ENCODE data around the gene CEP164.

Gene CEP164

DNA sequence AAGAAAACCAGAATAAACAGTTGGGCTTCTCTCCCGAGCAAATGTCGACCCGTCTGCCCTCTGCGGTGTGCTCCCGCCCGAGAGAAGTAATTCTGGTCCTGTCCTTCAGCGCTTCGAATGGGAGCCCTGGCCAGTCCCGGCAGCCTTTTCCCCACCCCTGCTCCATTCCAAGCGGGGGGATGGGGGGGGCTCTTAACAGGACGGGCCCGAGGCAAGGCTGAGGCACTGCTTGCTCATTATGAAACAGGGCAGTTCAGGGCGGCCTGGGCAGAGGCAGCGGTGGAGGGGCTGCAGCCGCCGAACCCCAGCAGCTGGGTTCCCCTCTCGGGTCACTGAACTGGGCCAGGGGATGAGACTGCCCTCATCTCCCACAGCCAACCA lies 27.4 kb upstream of the CEP164 start:
- Histone ChIP-seq H3K27me3 (ENCODE audit: insufficient read depth, low read depth) (no peaks in the 10 kb centered on the region), H3K4me1 (ENCODE audit: low read depth, poor library complexity, severe bottlenecking) (no peaks in the 10 kb centered on the region), H4K20me1 (ENCODE audit: insufficient read depth) (no peaks in the 10 kb centered on the region), H3K9ac (no peak overlapping the region), H3K4me3 (IDR thresholded peaks at IDR 0.05; ENCODE audit: insufficient read depth, low read depth, low read length) (no peak overlapping the region), H3K4me2 (no peak overlapping the region), H3K79me2 (ENCODE audit: insufficient read depth, low read depth) (no peaks in the 10 kb centered on the region), H2AFZ (ENCODE audit: low read depth) (no peak overlapping the region), H3K27ac (no peak overlapping the region), H3K36me3 (ENCODE audit: insufficient read depth) (no peaks in the 10 kb centered on the region)
- TF ChIP-seq, protein P1, sequence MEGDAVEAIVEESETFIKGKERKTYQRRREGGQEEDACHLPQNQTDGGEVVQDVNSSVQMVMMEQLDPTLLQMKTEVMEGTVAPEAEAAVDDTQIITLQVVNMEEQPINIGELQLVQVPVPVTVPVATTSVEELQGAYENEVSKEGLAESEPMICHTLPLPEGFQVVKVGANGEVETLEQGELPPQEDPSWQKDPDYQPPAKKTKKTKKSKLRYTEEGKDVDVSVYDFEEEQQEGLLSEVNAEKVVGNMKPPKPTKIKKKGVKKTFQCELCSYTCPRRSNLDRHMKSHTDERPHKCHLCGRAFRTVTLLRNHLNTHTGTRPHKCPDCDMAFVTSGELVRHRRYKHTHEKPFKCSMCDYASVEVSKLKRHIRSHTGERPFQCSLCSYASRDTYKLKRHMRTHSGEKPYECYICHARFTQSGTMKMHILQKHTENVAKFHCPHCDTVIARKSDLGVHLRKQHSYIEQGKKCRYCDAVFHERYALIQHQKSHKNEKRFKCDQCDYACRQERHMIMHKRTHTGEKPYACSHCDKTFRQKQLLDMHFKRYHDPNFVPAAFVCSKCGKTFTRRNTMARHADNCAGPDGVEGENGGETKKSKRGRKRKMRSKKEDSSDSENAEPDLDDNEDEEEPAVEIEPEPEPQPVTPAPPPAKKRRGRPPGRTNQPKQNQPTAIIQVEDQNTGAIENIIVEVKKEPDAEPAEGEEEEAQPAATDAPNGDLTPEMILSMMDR (conservative IDR thresholded peaks at IDR 0.05; ENCODE audit: low read depth, low read length): no peak

DNA sequence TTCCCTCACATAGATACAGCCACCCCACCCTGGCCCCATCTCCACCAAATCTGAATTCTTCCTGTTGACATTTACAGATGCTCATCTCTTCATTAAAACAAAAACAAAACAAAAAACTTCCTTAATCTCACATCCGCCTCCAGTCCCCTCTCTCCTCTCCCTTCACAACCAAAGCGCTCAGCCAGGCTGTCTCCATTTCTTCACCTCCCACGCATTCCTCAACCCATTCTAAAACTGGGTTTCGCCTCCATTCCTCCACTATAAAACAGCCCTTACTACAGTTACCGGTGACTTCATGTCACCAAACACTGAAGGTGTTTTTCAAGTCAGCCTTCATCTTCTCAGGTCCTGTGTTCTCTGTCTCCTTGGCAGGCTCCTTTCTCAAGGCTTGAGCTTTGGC lies 26.9 kb upstream of the CEP164 start:
- Histone ChIP-seq H3K4me1 (ENCODE audit: low read depth, poor library complexity, severe bottlenecking) (no peaks in the 10 kb centered on the region), H3K9ac (no peak overlapping the region), H3K36me3 (ENCODE audit: insufficient read depth) (no peaks in the 10 kb centered on the region), H3K4me3 (IDR thresholded peaks at IDR 0.05; ENCODE audit: insufficient read depth, low read depth, low read length) (no peak overlapping the region), H3K4me2 (no peak overlapping the region), H4K20me1 (ENCODE audit: insufficient read depth) (no peaks in the 10 kb centered on the region), H2AFZ (ENCODE audit: low read depth) (no peak overlapping the region), H3K79me2 (ENCODE audit: insufficient read depth, low read depth) (no peaks in the 10 kb centered on the region), H3K27ac (no peak overlapping the region), H3K27me3 (ENCODE audit: insufficient read depth, low read depth) (no peaks in the 10 kb centered on the region)
- TF ChIP-seq, protein P1 (conservative IDR thresholded peaks at IDR 0.05; ENCODE audit: low read depth, low read length): no peak

DNA sequence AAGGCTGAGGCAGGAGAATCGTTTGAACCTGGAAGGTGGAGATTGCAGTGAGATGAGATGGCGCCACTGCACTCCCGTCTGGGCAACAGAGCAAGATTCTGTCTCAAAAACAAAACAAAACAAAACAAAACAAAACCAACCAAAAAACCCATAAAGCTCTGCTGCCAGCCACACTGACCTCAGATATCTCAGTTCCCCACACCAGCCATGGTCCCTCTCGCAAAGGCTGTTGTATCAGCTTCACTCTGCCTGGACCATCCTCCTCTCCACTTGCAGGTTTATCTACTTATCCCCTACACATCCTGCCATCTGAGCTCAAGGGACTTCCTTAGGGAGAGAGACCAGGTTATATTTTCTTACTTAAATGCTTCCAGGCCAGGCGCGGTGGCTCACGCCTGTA lies 25.4 kb upstream of the CEP164 start:
- H3K79me2 ChIP-seq (ENCODE audit: insufficient read depth, low read depth): no peaks in the 10 kb centered on the region
- TF ChIP-seq, protein P1 (conservative IDR thresholded peaks at IDR 0.05; ENCODE audit: low read depth, low read length): no peak

DNA sequence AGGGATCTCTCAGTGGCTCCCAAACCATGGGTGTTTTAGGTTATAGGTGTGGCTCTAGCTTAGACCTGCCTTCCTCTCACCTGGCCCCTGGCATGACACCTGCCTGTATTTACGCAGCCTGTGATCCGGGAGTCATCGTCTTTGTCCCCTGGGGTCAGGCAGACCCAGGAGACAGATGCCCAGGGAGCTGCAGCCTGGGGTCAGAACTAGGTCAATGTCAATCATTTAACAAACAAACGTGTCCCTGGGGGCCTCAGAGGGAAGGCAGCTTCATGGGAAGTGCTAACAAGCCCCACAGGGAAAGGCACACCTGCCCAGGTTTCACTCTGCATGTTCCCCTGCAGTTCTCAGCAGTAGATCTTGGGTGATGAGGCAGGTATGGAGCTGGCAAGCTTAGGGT lies 24.6 kb upstream of the CEP164 start:
- Histone ChIP-seq H2AFZ (ENCODE audit: low read depth) (no peak overlapping the region), H3K27ac (no peak overlapping the region), H3K79me2 (ENCODE audit: insufficient read depth, low read depth) (no peaks in the 10 kb centered on the region), H3K4me3 (IDR thresholded peaks at IDR 0.05; ENCODE audit: insufficient read depth, low read depth, low read length) (no peak overlapping the region), H3K9ac (no peak overlapping the region), H3K4me2 (no peak overlapping the region), H3K4me1 (ENCODE audit: low read depth, poor library complexity, severe bottlenecking) (no peaks in the 10 kb centered on the region), H3K27me3 (ENCODE audit: insufficient read depth, low read depth) (no peaks in the 10 kb centered on the region), H4K20me1 (ENCODE audit: insufficient read depth) (no peaks in the 10 kb centered on the region), H3K36me3 (ENCODE audit: insufficient read depth) (no peaks in the 10 kb centered on the region)
- TF ChIP-seq, protein P1 (conservative IDR thresholded peaks at IDR 0.05; ENCODE audit: low read depth, low read length): no peak

More for the DNA sequence above, 25.4 kb upstream of the CEP164 start:
- Histone ChIP-seq H3K27ac (no peak overlapping the region), H3K27me3 (ENCODE audit: insufficient read depth, low read depth) (no peaks in the 10 kb centered on the region), H4K20me1 (ENCODE audit: insufficient read depth) (no peaks in the 10 kb centered on the region), H3K9ac (no peak overlapping the region), H3K4me3 (IDR thresholded peaks at IDR 0.05; ENCODE audit: insufficient read depth, low read depth, low read length) (no peak overlapping the region), H3K4me2 (no peak overlapping the region), H3K36me3 (ENCODE audit: insufficient read depth) (no peaks in the 10 kb centered on the region), H2AFZ (ENCODE audit: low read depth) (no peak overlapping the region), H3K4me1 (ENCODE audit: low read depth, poor library complexity, severe bottlenecking) (no peaks in the 10 kb centered on the region)

Measured in KMS-11 (cell line).